Subcutaneous adipose tissue (tissue), 4 donors: ENCODE data around the gene DNAH8. TPM values are rescaled to one million over a fixed set of nuclear protein-coding genes. Genes with fewer than 3 reads are reported as not detected.

Experiments used
- CTCF ChIP-seq: fragments of 450-650 bp; IDR thresholded peaks from one replicate; pipeline ENCODE4 v1.5.1; 2016; ENCODE audit warnings: low read depth, mild to moderate bottlenecking, control low read depth, antibody characterized with exemption, moderate library complexity
- total RNA-seq, 4 donors: library from RNA; depleted of rRNA; stranded (reverse); fragments of >200 nt; gene quantifications; one replicate each; pipeline ENCODE4 v1.1.0, GENCODE V29; 2016

Gene DNAH8
- total RNA-seq, 4 donors from 2014 or later = not detected

- TF ChIP-seq CTCF = no peak
These were observed 303.0 kb downstream of the DNAH8 start for GRCh38 chr6:39018103-39018502.

GRCh38 chr6:39020136-39020535 lies 305.0 kb downstream of the DNAH8 start:
- TF ChIP-seq CTCF = no peak

GRCh38 chr6:39021041-39021440 lies 305.9 kb downstream of the DNAH8 start:
- TF ChIP-seq CTCF = no peak

- TF ChIP-seq CTCF = no peak
These were observed 306.7 kb downstream of the DNAH8 start for GRCh38 chr6:39021779-39022178.

GRCh38 chr6:39026175-39026574 lies 311.1 kb downstream of the DNAH8 start:
- TF ChIP-seq CTCF = no peak

- no peak for TF ChIP-seq CTCF
These were observed 314.3 kb downstream of the DNAH8 start for GRCh38 chr6:39029156-39030011.

- TF ChIP-seq CTCF = no peak
These were observed 320.6 kb downstream of the DNAH8 start for GRCh38 chr6:39035681-39036080.
